ENCODE data around the gene RNF141.

DNA sequence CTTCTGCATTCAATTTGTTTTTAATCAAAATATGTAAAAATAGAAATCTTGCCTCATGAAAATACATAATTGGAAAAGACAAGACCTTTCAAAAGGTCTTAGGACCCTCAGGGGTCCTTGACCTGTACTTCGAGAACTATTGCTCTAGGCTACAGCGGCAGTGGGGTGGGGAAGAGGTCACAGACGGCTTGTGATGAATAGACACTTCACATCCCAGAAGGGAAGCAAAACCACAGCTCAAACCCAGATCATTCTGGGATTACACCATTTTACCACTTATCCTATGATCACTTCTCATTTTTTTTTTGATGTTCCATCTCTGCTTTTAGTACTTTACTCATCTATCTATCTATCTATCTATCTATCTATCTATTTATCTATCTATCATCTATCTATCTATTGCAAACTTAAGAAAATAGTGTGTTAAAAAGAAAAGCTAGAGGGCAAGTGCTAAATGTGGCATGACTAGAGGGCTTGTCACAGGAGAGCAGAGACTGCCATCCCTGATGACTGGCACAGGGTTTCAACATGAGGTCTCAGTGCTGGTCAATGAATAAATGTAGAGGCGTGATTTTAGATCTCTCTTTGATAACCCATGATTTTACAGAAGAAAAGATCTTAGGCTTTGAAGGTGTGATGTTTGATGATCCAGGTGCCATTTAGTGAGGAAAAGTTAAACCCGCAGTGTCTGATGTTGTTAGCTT is 37.1 kb downstream of the RNF141 start:
- TF ChIP-seq, protein P1, sequence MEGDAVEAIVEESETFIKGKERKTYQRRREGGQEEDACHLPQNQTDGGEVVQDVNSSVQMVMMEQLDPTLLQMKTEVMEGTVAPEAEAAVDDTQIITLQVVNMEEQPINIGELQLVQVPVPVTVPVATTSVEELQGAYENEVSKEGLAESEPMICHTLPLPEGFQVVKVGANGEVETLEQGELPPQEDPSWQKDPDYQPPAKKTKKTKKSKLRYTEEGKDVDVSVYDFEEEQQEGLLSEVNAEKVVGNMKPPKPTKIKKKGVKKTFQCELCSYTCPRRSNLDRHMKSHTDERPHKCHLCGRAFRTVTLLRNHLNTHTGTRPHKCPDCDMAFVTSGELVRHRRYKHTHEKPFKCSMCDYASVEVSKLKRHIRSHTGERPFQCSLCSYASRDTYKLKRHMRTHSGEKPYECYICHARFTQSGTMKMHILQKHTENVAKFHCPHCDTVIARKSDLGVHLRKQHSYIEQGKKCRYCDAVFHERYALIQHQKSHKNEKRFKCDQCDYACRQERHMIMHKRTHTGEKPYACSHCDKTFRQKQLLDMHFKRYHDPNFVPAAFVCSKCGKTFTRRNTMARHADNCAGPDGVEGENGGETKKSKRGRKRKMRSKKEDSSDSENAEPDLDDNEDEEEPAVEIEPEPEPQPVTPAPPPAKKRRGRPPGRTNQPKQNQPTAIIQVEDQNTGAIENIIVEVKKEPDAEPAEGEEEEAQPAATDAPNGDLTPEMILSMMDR (conservative IDR thresholded peaks at IDR 0.05; ENCODE audit: low read length) = no peak
- TF ChIP-seq EZH2phosphoT487 (IDR thresholded peaks at IDR 0.05; ENCODE audit: borderline replicate concordance, low read depth, low read length) = no peak
